ENCODE data around the gene LIPC. TPM values are rescaled to one million over a fixed set of nuclear protein-coding genes. Genes with fewer than 3 reads are reported as not detected.

LIPC gene
- total RNA-seq, 1 donor from 2014 or later = not detected

GRCh38 chr15:58490888-58491473 lies 59.2 kb downstream of the LIPC start:
- DNase-seq (ENCODE audit: low spot score) = no peak

GRCh38 chr15:58491499-58492202 lies 59.9 kb downstream of the LIPC start:
- DNase-seq (ENCODE audit: low spot score) = peak; percentile 82

GRCh38 chr15:58492661-58493397 lies 61.0 kb downstream of the LIPC start:
- peak; percentile 12 for DNase-seq (ENCODE audit: low spot score)

GRCh38 chr15:58494567-58494966 lies 62.8 kb downstream of the LIPC start:
- DNase-seq (ENCODE audit: low spot score) = peak; percentile 2

- peak; percentile 14 for DNase-seq (ENCODE audit: low spot score)
Observed at GRCh38 chr15:58495891-58496408, 64.2 kb downstream of the LIPC start.

GRCh38 chr15:58497046-58497785 lies 65.4 kb downstream of the LIPC start:
- DNase-seq (ENCODE audit: low spot score) = peak; percentile 82

- DNase-seq (ENCODE audit: low spot score) = peak; percentile 53
Observed at GRCh38 chr15:58498821-58499580, 67.2 kb downstream of the LIPC start.

GRCh38 chr15:58501006-58501405 lies 69.2 kb downstream of the LIPC start:
- DNase-seq (ENCODE audit: low spot score) = no peak

- DNase-seq (ENCODE audit: low spot score) = no peak
Observed at GRCh38 chr15:58501636-58502188, 69.9 kb downstream of the LIPC start.

- peak; percentile 77 for DNase-seq (ENCODE audit: low spot score)
Observed at GRCh38 chr15:58503139-58504027, 71.6 kb downstream of the LIPC start.

GRCh38 chr15:58504674-58505234 lies 73.0 kb downstream of the LIPC start:
- peak; percentile 65 for DNase-seq (ENCODE audit: low spot score)

- no peak for DNase-seq (ENCODE audit: low spot score)
Observed at GRCh38 chr15:58505581-58505980, 73.8 kb downstream of the LIPC start.

GRCh38 chr15:58506064-58506490 lies 74.3 kb downstream of the LIPC start:
- DNase-seq (ENCODE audit: low spot score) = peak; percentile 47

GRCh38 chr15:58506783-58507668 lies 75.2 kb downstream of the LIPC start:
- no peak for DNase-seq (ENCODE audit: low spot score)

- DNase-seq (ENCODE audit: low spot score) = no peak
Observed at GRCh38 chr15:58509556-58509955, 77.8 kb downstream of the LIPC start.

GRCh38 chr15:58510715-58511598 lies 79.2 kb downstream of the LIPC start:
- no peak for DNase-seq (ENCODE audit: low spot score)

GRCh38 chr15:58511599-58511987 lies 79.8 kb downstream of the LIPC start:
- no peak for DNase-seq (ENCODE audit: low spot score)
